Measurements from ENCODE around the gene SRD5A3. TPM values are rescaled to one million over a fixed set of nuclear protein-coding genes. Genes with fewer than 3 reads are reported as not detected.
A peak's percentile ranks its signal among the peaks of the same experiment; 100 is the strongest.

Gene SRD5A3
- total RNA-seq = 10 to 100 TPM in 3 of 4 donors, 1 to 10 TPM in 1; 9.3 to 24.8 (median 17.1) TPM

- H3K27ac ChIP-seq = peak within 1 kb of the TSS; percentile 95
- under 1% methylated on average over 60 of the region's 95 CpGs for WGBS
- TF ChIP-seq POLR2A (IDR thresholded peaks at IDR 0.05) (peak in 1 of 2 donors; percentile 40), EP300 (IDR thresholded peaks at IDR 0.05) (no peak), POLR2AphosphoS5 (IDR thresholded peaks at IDR 0.05) (peak in 1 of 3 donors; percentile 10)
- TF ChIP-seq, protein P1, sequence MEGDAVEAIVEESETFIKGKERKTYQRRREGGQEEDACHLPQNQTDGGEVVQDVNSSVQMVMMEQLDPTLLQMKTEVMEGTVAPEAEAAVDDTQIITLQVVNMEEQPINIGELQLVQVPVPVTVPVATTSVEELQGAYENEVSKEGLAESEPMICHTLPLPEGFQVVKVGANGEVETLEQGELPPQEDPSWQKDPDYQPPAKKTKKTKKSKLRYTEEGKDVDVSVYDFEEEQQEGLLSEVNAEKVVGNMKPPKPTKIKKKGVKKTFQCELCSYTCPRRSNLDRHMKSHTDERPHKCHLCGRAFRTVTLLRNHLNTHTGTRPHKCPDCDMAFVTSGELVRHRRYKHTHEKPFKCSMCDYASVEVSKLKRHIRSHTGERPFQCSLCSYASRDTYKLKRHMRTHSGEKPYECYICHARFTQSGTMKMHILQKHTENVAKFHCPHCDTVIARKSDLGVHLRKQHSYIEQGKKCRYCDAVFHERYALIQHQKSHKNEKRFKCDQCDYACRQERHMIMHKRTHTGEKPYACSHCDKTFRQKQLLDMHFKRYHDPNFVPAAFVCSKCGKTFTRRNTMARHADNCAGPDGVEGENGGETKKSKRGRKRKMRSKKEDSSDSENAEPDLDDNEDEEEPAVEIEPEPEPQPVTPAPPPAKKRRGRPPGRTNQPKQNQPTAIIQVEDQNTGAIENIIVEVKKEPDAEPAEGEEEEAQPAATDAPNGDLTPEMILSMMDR (IDR thresholded peaks at IDR 0.05) = peak; percentile 90 to 97
- DNase-seq (ENCODE audit: low spot score in 2 of 2) = peak; percentile 88 to 90
- H3K9me3 ChIP-seq = no peaks in the 10 kb centered on the region
- H3K36me3 ChIP-seq = no peaks in the 10 kb centered on the region
- peaks cover 24% of the 10 kb centered on the region for H3K4me1 ChIP-seq
- H3K27me3 ChIP-seq = no peaks in the 10 kb centered on the region
- peak within 1 kb of the TSS; percentile 92 for H3K4me3 ChIP-seq
These were observed at the start of gene SRD5A3 for GRCh38 chr4:55345980-55346850. Gene SRD5A3 (plus strand): TSS chr4:55346242. CDS start chr4:55346337, 95 bp downstream.

GRCh38 chr4:55297346-55297745 lies 48.7 kb upstream of the SRD5A3 start:
- no peaks in the 10 kb centered on the region for H3K4me1 ChIP-seq
- DNase-seq (ENCODE audit: low spot score in 2 of 2) = no peak
- 93% methylated on average over 8 of the region's 9 CpGs for WGBS
- H3K9me3 ChIP-seq = no peaks in the 10 kb centered on the region
- no peaks in the 10 kb centered on the region for H3K27me3 ChIP-seq
- H3K27ac ChIP-seq = no peak overlapping the region
- H3K4me3 ChIP-seq = no peak overlapping the region
- H3K36me3 ChIP-seq = no peaks in the 10 kb centered on the region
- no peak for TF ChIP-seq POLR2AphosphoS5 (IDR thresholded peaks at IDR 0.05)
- no peak for TF ChIP-seq POLR2A (IDR thresholded peaks at IDR 0.05)
- no peak for TF ChIP-seq EP300 (IDR thresholded peaks at IDR 0.05)
- TF ChIP-seq, protein P1 (IDR thresholded peaks at IDR 0.05) = no peak

- Histone ChIP-seq H3K4me1 (peaks cover 11% of the 10 kb centered on the region), H3K36me3 (no peaks in the 10 kb centered on the region), H3K4me3 (no peak overlapping the region), H3K27ac (no peak overlapping the region), H3K27me3 (no peaks in the 10 kb centered on the region), H3K9me3 (no peaks in the 10 kb centered on the region)
- TF ChIP-seq POLR2A (IDR thresholded peaks at IDR 0.05) (no peak), EP300 (IDR thresholded peaks at IDR 0.05) (no peak), POLR2AphosphoS5 (IDR thresholded peaks at IDR 0.05) (no peak)
- TF ChIP-seq, protein P1 (IDR thresholded peaks at IDR 0.05) = no peak
- WGBS = 26% methylated on average over 3 of the region's 3 CpGs
- DNase-seq (ENCODE audit: low spot score in 2 of 2) = no peak
These were observed 42.3 kb upstream of the SRD5A3 start for GRCh38 chr4:55303760-55304165.

DNA sequence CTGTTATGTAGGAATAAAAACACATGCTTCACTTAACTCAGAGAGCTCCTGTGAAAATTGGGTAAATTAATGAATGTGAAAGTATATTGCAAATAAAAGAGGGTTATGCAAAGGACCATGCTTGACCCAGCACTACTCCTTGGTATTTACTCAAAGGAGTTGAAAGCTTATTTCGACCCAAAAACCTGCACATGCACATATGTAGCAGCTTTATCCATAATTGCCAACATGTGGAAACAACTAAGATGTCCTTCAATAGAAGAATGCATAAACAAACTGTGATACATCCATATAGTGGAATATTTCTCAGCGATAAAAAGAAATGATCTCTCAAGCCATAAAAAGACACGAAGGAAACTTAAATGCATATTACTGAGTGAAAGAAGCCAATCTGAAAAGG lies 41.7 kb upstream of the SRD5A3 start:
- no peaks in the 10 kb centered on the region for H3K9me3 ChIP-seq
- no peak for DNase-seq (ENCODE audit: low spot score in 2 of 2)
- TF ChIP-seq EP300 (IDR thresholded peaks at IDR 0.05) (no peak), POLR2AphosphoS5 (IDR thresholded peaks at IDR 0.05) (no peak), POLR2A (IDR thresholded peaks at IDR 0.05) (no peak)
- TF ChIP-seq, protein P1 (IDR thresholded peaks at IDR 0.05) = no peak
- WGBS = 81% methylated on average over 3 of the region's 3 CpGs
- peaks cover 11% of the 10 kb centered on the region for H3K4me1 ChIP-seq
- H3K27ac ChIP-seq = no peak overlapping the region
- no peak overlapping the region for H3K4me3 ChIP-seq
- H3K27me3 ChIP-seq = no peaks in the 10 kb centered on the region
- no peaks in the 10 kb centered on the region for H3K36me3 ChIP-seq

- no peak for DNase-seq (ENCODE audit: low spot score in 2 of 2)
- 96% methylated on average over 2 of the region's 2 CpGs for WGBS
- Histone ChIP-seq H3K4me1 (peaks cover 11% of the 10 kb centered on the region), H3K4me3 (no peak overlapping the region), H3K27ac (no peak overlapping the region), H3K27me3 (no peaks in the 10 kb centered on the region), H3K36me3 (no peaks in the 10 kb centered on the region), H3K9me3 (no peaks in the 10 kb centered on the region)
- TF ChIP-seq POLR2A (IDR thresholded peaks at IDR 0.05) (no peak), EP300 (IDR thresholded peaks at IDR 0.05) (no peak), POLR2AphosphoS5 (IDR thresholded peaks at IDR 0.05) (no peak)
- TF ChIP-seq, protein P1 (IDR thresholded peaks at IDR 0.05) = no peak
These were observed 38.0 kb upstream of the SRD5A3 start for GRCh38 chr4:55308071-55308470.

Data from suprapubic skin (tissue), 4 donors.